Astrocyte (in vitro differentiated cells and primary cell): Measurements from ENCODE around the gene TELO2. TPM values are rescaled to one million over a fixed set of nuclear protein-coding genes. Genes with fewer than 3 reads are reported as not detected.

Experiments used
- DNase-seq: peaks from one replicate; pipeline ENCODE4 v3.0.0-alpha.2; 2010; ENCODE audit warnings: low read depth
- FAIRE-seq: peaks from 2 replicates; lab custom pipeline; 2011; peaks lifted over from hg19 to GRCh38; lab: Jason Lieb, UNC
- H2AFZ ChIP-seq: 2 replicates; pipeline ENCODE4 v1.6.0; 2012; ENCODE audit warnings: low read depth, low read length, inconsistent platforms
- H3K27ac ChIP-seq: 2 replicates; pipeline ENCODE4 v1.5.1; 2011; ENCODE audit warnings: low read depth, low read length, inconsistent platforms
- H3K27me3 ChIP-seq: 2 replicates; pipeline ENCODE4 v1.6.0; 2011; ENCODE audit warnings: low read length, inconsistent platforms; ENCODE audit not compliant: insufficient read depth
- H3K36me3 ChIP-seq: 2 replicates; pipeline ENCODE4 v1.5.1; 2011; ENCODE audit warnings: low read length, inconsistent platforms; ENCODE audit not compliant: insufficient read depth
- H3K4me1 ChIP-seq: 2 replicates; pipeline ENCODE4 v1.5.1; 2011; ENCODE audit warnings: low read length, inconsistent platforms; ENCODE audit not compliant: insufficient read depth
- H3K4me2 ChIP-seq: 2 replicates; pipeline ENCODE4 v1.6.0; 2012; ENCODE audit warnings: low read length, inconsistent platforms
- H3K4me3 ChIP-seq: 2 replicates; pipeline ENCODE4 v1.5.1; 2011; ENCODE audit warnings: low read depth, mild to moderate bottlenecking, low read length, inconsistent platforms; ENCODE audit not compliant: insufficient read depth
- H3K79me2 ChIP-seq: 2 replicates; pipeline ENCODE4 v1.6.0; 2012; ENCODE audit warnings: mild to moderate bottlenecking, low read length, inconsistent platforms; ENCODE audit not compliant: insufficient read depth
- H3K9ac ChIP-seq: 2 replicates; pipeline ENCODE4 v1.6.0; 2012; ENCODE audit warnings: mild to moderate bottlenecking, low read length, inconsistent platforms
- H3K9me3 ChIP-seq: 2 replicates; pipeline ENCODE4 v1.5.1; 2012; ENCODE audit warnings: low read depth, mild to moderate bottlenecking, low read length, inconsistent platforms; ENCODE audit not compliant: insufficient read depth
- H4K20me1 ChIP-seq: 2 replicates; pipeline ENCODE4 v1.6.0; 2012; ENCODE audit warnings: low read length, inconsistent platforms; ENCODE audit not compliant: insufficient read depth
- H3K27ac Mint-ChIP-seq: one replicate; pipeline ENCODE4 v1.8.0; 2021; ENCODE audit warnings: mild to moderate bottlenecking, mixed read lengths; ENCODE audit not compliant: unreplicated experiment
- H3K27me3 Mint-ChIP-seq: one replicate; pipeline ENCODE4 v1.8.0; 2021; ENCODE audit warnings: low read depth, mixed read lengths; ENCODE audit not compliant: unreplicated experiment
- H3K36me3 Mint-ChIP-seq: one replicate; pipeline ENCODE4 v1.8.0; 2021; ENCODE audit warnings: low read depth, mixed read lengths; ENCODE audit not compliant: unreplicated experiment
- H3K4me1 Mint-ChIP-seq: one replicate; pipeline ENCODE4 v1.8.0; 2021; ENCODE audit warnings: low read depth, mixed read lengths; ENCODE audit not compliant: unreplicated experiment
- H3K4me3 Mint-ChIP-seq: one replicate; pipeline ENCODE4 v1.8.0; 2021; ENCODE audit warnings: mild to moderate bottlenecking, moderate library complexity, mixed read lengths; ENCODE audit not compliant: unreplicated experiment
- H3K9me3 Mint-ChIP-seq: one replicate; pipeline ENCODE4 v1.8.0; 2021; ENCODE audit warnings: mild to moderate bottlenecking, mixed read lengths; ENCODE audit not compliant: unreplicated experiment
- CTCF ChIP-seq: IDR thresholded peaks from 2 replicates; pipeline ENCODE4 v1.5.1; 2011; ENCODE audit warnings: low read depth, mild to moderate bottlenecking, inconsistent platforms, low read length, moderate library complexity; ENCODE audit not compliant: insufficient read depth
- EZH2 ChIP-seq: IDR thresholded peaks from 2 replicates; pipeline ENCODE4 v1.6.1; 2012; ENCODE audit warnings: mild to moderate bottlenecking, low read length, inconsistent platforms; ENCODE audit not compliant: insufficient read depth
- total RNA-seq: library from RNA; stranded (reverse); gene quantifications from 2 replicates; pipeline ENCODE4 v1.2.1, GENCODE V29; 2021

Gene TELO2
- total RNA-seq, 1 donor from 2014 or later: 21.1 TPM

GRCh38 chr16:1446296-1447080, 46.7 kb upstream of the TELO2 start:
- Histone ChIP-seq H3K4me3 (no peak overlapping the region), H2AFZ (no peak overlapping the region), H4K20me1 (no peaks in the 10 kb centered on the region), H3K79me2 (no peaks in the 10 kb centered on the region), H3K4me1 (no peaks in the 10 kb centered on the region), H3K9ac (no peak overlapping the region), H3K27me3 (no peaks in the 10 kb centered on the region), H3K4me2 (no peak overlapping the region), H3K9me3 (no peaks in the 10 kb centered on the region), H3K36me3 (no peaks in the 10 kb centered on the region), H3K27ac (no peak overlapping the region)
- Mint-ChIP-seq H3K4me3 (no peak overlapping the region), H3K27ac (no peak overlapping the region), H3K4me1 (no peaks in the 10 kb centered on the region), H3K36me3 (peaks cover 6% of the 10 kb centered on the region), H3K9me3 (no peaks in the 10 kb centered on the region), H3K27me3 (peaks cover 2% of the 10 kb centered on the region)
- DNase-seq (no peak), FAIRE-seq (no peak)
- TF ChIP-seq CTCF: no peak
- no peak for TF ChIP-seq EZH2

GRCh38 chr16:1447965-1448364, 45.2 kb upstream of the TELO2 start:
- Histone ChIP-seq H3K36me3 (no peaks in the 10 kb centered on the region), H3K27ac (no peak overlapping the region), H4K20me1 (no peaks in the 10 kb centered on the region), H3K4me1 (no peaks in the 10 kb centered on the region), H3K4me3 (no peak overlapping the region), H2AFZ (no peak overlapping the region), H3K9me3 (no peaks in the 10 kb centered on the region), H3K4me2 (no peak overlapping the region), H3K9ac (no peak overlapping the region), H3K79me2 (no peaks in the 10 kb centered on the region), H3K27me3 (no peaks in the 10 kb centered on the region)
- no peak overlapping the region for H3K27ac Mint-ChIP-seq
- H3K27me3 Mint-ChIP-seq: no peaks in the 10 kb centered on the region
- no peak overlapping the region for H3K4me3 Mint-ChIP-seq
- no peak for DNase-seq
- FAIRE-seq: no peak
- no peaks in the 10 kb centered on the region for H3K9me3 Mint-ChIP-seq
- peaks cover 8% of the 10 kb centered on the region for H3K36me3 Mint-ChIP-seq
- no peaks in the 10 kb centered on the region for H3K4me1 Mint-ChIP-seq
- TF ChIP-seq EZH2: no peak
- no peak for TF ChIP-seq CTCF

DNA sequence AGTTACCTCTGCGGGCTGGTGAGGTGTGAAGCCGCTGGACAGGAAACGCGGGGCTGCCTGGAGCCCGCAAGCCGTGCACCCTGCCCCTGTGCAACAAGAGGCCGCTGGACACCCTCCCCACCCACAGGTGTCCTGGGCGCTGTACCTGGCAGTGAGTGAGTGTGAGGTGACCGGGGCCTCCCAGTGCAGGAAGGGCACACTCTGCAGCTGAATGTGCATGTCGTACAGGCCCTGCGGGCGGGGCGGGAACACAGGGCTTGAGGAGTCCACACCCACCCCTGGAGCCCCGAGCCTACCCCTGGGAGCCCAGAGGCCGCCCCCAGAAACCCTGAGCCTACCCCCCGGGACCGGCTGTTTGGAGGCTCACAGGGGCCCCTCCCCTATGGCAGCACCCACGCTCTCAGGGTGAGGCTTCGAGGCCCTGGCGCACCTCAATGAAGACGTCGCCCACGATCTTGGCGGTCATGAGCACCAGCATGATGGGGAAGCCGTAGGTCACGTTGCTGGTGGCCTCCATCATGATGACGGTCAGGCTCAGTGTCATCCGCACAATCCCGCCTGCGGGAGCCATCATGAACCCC, 44.5 kb upstream of the TELO2 start:
- H3K4me2 ChIP-seq: no peak overlapping the region
- H3K27me3 Mint-ChIP-seq: no peaks in the 10 kb centered on the region
- H3K36me3 Mint-ChIP-seq: peaks cover 8% of the 10 kb centered on the region
- H3K4me3 Mint-ChIP-seq: no peak overlapping the region
- no peak for TF ChIP-seq EZH2
- no peak for TF ChIP-seq CTCF
- H4K20me1 ChIP-seq: no peaks in the 10 kb centered on the region
- H2AFZ ChIP-seq: no peak overlapping the region
- H3K27me3 ChIP-seq: no peaks in the 10 kb centered on the region
- H3K4me3 ChIP-seq: no peak overlapping the region
- no peaks in the 10 kb centered on the region for H3K36me3 ChIP-seq
- H3K4me1 ChIP-seq: no peaks in the 10 kb centered on the region
- H3K9ac ChIP-seq: no peak overlapping the region
- H3K4me1 Mint-ChIP-seq: no peaks in the 10 kb centered on the region
- H3K27ac Mint-ChIP-seq: no peak overlapping the region
- FAIRE-seq: no peak
- H3K9me3 ChIP-seq: no peaks in the 10 kb centered on the region
- DNase-seq: no peak
- no peaks in the 10 kb centered on the region for H3K9me3 Mint-ChIP-seq
- H3K27ac ChIP-seq: no peak overlapping the region
- no peaks in the 10 kb centered on the region for H3K79me2 ChIP-seq
